OCI-LY7 (cell line): ENCODE data around the gene APPL2.

ENCODE experiments used
- EZH2phosphoT487 ChIP-seq: fragments of 200-600 bp; sonication (generic); IDR thresholded peaks from 2 replicates; pipeline ENCODE4 v1.6.1; 2018; ENCODE audit warnings: low read depth, borderline replicate concordance, mild to moderate bottlenecking, mixed run types, antibody characterized with exemption, low read length, moderate library complexity, mixed read lengths
- TF ChIP-seq, protein P1 (sequence below): fragments of 200-600 bp; sonication (generic); conservative IDR thresholded peaks from 2 replicates; pipeline ENCODE4 v1.5.1; 2014; ENCODE audit warnings: mild to moderate bottlenecking, antibody characterized with exemption, low read length, moderate library complexity, mixed read lengths

GRCh38 chr12:105214670-105215375 is 21.2 kb downstream of the APPL2 start:
- TF ChIP-seq, protein P1, sequence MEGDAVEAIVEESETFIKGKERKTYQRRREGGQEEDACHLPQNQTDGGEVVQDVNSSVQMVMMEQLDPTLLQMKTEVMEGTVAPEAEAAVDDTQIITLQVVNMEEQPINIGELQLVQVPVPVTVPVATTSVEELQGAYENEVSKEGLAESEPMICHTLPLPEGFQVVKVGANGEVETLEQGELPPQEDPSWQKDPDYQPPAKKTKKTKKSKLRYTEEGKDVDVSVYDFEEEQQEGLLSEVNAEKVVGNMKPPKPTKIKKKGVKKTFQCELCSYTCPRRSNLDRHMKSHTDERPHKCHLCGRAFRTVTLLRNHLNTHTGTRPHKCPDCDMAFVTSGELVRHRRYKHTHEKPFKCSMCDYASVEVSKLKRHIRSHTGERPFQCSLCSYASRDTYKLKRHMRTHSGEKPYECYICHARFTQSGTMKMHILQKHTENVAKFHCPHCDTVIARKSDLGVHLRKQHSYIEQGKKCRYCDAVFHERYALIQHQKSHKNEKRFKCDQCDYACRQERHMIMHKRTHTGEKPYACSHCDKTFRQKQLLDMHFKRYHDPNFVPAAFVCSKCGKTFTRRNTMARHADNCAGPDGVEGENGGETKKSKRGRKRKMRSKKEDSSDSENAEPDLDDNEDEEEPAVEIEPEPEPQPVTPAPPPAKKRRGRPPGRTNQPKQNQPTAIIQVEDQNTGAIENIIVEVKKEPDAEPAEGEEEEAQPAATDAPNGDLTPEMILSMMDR = no peak
- TF ChIP-seq EZH2phosphoT487 = no peak
